Thymus (tissue), 11 donors: ENCODE results near the gene TBCC. TPM values are rescaled to one million over a fixed set of nuclear protein-coding genes. Genes with fewer than 3 reads are reported as not detected.
"Not testable (repeated sequence)": the region's sequence is repeated elsewhere in the genome, so short reads cannot be mapped to it uniquely, and the experiment has no call there.

Source experiments
- DNase-seq, 9 donors: peaks; one replicate each; pipeline ENCODE4 v3.0.0-alpha.2; 2013; ENCODE audit warnings: low spot score in 9 of 9, low read depth in 6 of 9, missing footprints in 1 of 9
- H3K27ac ChIP-seq, 2 donors: one replicate each; pipeline ENCODE4 v1.5.1; 2013; ENCODE audit warnings: control low read depth in 1 of 2, low read depth in 1 of 2, low read length in 1 of 2, mild to moderate bottlenecking in 1 of 2, moderate library complexity in 1 of 2
- H3K27me3 ChIP-seq, 2 donors: one replicate each; pipeline ENCODE4 v1.5.1; 2013; ENCODE audit warnings: low read length in 1 of 2; ENCODE audit not compliant: control insufficient read depth in 2 of 2, insufficient read depth in 1 of 2
- H3K36me3 ChIP-seq, 2 donors: one replicate each; pipeline ENCODE4 v1.5.1; 2013; ENCODE audit warnings: low read length in 1 of 2, mild to moderate bottlenecking in 1 of 2, moderate library complexity in 1 of 2; ENCODE audit not compliant: control insufficient read depth in 2 of 2, insufficient read depth in 2 of 2
- H3K4me1 ChIP-seq, 2 donors: one replicate each; pipeline ENCODE4 v1.5.1; 2013; ENCODE audit warnings: low read length in 2 of 2; ENCODE audit not compliant: control insufficient read depth in 2 of 2, insufficient read depth in 2 of 2
- H3K4me3 ChIP-seq, 2 donors: one replicate each; pipeline ENCODE4 v1.5.1; 2013; ENCODE audit warnings: low read length in 2 of 2, control low read depth in 1 of 2, mild to moderate bottlenecking in 1 of 2
- H3K9me3 ChIP-seq, 2 donors: one replicate each; pipeline ENCODE4 v1.5.1; 2013; ENCODE audit warnings: low read length in 1 of 2, mild to moderate bottlenecking in 1 of 2; ENCODE audit not compliant: control insufficient read depth in 2 of 2, insufficient read depth in 1 of 2
- WGBS: extraction: QIAGEN DNeasy Blood & Tissue Kit; methylation state at CpG from one replicate; pipeline ENCODE4 v1.1.7; 2013; 5-methylcytosine and 5-hydroxymethylcytosine counted together
- polyA plus RNA-seq: library from polyadenylated mRNA; stranded (reverse); fragments of 200-250 nt; gene quantifications from one replicate; pipeline ENCODE4 v1.2.3, GENCODE V29; 2013
- total RNA-seq: library from RNA; stranded (reverse); fragments of 120-200 nt; gene quantifications from one replicate; pipeline ENCODE4 v1.2.4, GENCODE V29; 2013
- donor health status: healthy.

Gene TBCC
- total and polyA plus RNA-seq, 2 donors, result 31.2 to 64.5 TPM

DNA sequence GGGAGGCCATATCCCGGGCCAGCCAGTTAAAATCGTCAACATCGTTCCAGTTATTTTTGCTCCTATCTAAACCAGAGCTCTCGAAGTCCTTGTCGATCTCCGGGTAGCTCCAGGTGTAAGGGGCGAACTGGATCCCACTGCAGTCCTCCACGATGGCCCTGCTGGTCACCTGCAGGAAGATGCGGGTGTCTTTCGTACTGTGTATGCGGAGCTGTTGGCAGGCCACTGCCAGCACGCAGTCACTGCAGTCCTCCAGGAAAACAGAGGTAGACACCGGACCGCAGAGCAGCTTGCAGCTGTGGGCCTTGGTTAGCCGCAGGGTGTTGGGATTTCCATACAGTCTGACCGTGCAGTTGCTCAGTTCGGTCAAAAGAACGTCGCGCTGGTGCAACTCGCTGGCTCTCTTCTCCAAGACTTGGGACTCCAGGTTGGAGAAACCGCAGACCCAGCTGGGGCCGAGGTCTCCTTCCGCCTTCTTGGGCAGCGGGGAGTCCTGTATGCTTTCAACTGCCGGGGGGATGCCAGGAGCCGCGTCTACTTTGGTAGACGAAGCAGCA lies 742 bp downstream of the TBCC start:
- H3K27me3 ChIP-seq, result no peaks in the 10 kb centered on the region
- no peaks in the 10 kb centered on the region for H3K36me3 ChIP-seq
- H3K9me3 ChIP-seq, result peaks cover 0 to 7% of the 10 kb centered on the region in 2 donors
- peak overlapping the region; percentile 92 to 95 for H3K27ac ChIP-seq
- DNase-seq, result peak in 5 of 9 donors; percentile 11 to 65 (median 38)
- peak overlapping the region; percentile 76 for H3K4me3 ChIP-seq
- H3K4me1 ChIP-seq, result peaks cover 12 to 21% of the 10 kb centered on the region in 2 donors
- WGBS, result 3% methylated on average over 29 of the region's 29 CpGs

GRCh38 chr6:42744351-42744893 lies 1.5 kb downstream of the TBCC start:
- peaks cover 0 to 6% of the 10 kb centered on the region in 2 donors for H3K9me3 ChIP-seq
- H3K27me3 ChIP-seq, result no peaks in the 10 kb centered on the region
- H3K4me1 ChIP-seq, result peaks cover 12 to 21% of the 10 kb centered on the region in 2 donors
- H3K4me3 ChIP-seq, result peak overlapping the region; percentile 76
- WGBS, result 89% methylated on average over 21 of the region's 21 CpGs
- H3K27ac ChIP-seq, result no peak overlapping the region
- no peak for DNase-seq
- no peaks in the 10 kb centered on the region for H3K36me3 ChIP-seq

DNA sequence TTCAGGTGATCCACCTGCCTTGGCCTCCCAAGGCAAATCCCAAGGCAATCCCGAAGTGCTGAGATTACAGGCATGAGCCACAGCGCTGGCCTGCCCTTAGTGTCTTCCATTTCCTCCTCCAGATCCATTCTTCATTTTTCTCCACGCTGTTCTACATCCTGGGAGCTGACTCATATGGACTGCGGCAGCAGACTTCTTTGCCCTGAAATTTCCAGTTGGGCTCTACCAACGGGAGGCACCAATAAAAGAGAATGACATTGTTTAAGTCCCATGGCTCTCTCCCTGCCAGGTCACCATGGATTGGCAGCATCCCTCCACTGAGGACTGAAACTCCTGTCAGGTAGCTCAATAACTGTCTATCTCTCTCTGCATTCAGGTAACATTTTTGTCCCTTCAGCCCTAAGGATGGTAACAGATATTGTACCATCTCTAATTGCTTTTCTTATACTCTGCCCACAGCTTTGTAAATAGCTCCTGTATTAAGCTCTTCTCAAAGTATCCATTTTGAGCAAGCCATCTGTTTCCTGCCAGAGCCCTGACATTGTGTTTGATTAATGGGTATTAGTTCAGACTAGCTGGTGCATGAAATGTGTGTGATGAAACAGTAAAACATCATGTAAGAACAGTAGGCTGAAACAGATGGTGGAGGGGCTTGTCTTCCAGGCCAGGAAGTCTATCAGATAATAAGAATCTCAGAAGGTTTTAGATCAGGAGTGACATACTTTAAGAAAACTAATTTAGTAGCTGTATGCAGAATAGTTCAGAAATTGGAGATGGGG lies 3.6 kb downstream of the TBCC start:
- WGBS, result 82% methylated on average over 5 of the region's 5 CpGs

GRCh38 chr6:42740725-42741124 lies 5.2 kb downstream of the TBCC start:
- Histone ChIP-seq H3K4me3 (no peak overlapping the region), H3K36me3 (no peaks in the 10 kb centered on the region), H3K9me3 (peaks cover 0 to 6% of the 10 kb centered on the region in 2 donors), H3K4me1 (peaks cover 10 to 12% of the 10 kb centered on the region in 2 donors), H3K27ac (no peak overlapping the region), H3K27me3 (no peaks in the 10 kb centered on the region)
- WGBS, result 89% methylated on average over 3 of the region's 3 CpGs
- no peak for DNase-seq

More for the DNA sequence above, 3.6 kb downstream of the TBCC start:
- DNase-seq, result peak in 1 of 9 donors; percentile 14
- no peaks in the 10 kb centered on the region for H3K36me3 ChIP-seq
- H3K27me3 ChIP-seq, result no peaks in the 10 kb centered on the region
- peaks cover 0 to 6% of the 10 kb centered on the region in 2 donors for H3K9me3 ChIP-seq
- H3K4me3 ChIP-seq, result no peak overlapping the region
- H3K4me1 ChIP-seq, result peaks cover 10 to 12% of the 10 kb centered on the region in 2 donors
- H3K27ac ChIP-seq, result no peak overlapping the region

GRCh38 chr6:42735976-42736375 lies 9.9 kb downstream of the TBCC start:
- H3K36me3 ChIP-seq, result no peaks in the 10 kb centered on the region
- H3K4me1 ChIP-seq, result no peaks in the 10 kb centered on the region
- H3K4me3 ChIP-seq, result no peak overlapping the region
- WGBS, result over 99% methylated on average over 3 of the region's 3 CpGs
- no peak overlapping the region for H3K27ac ChIP-seq
- peaks cover 0 to 9% of the 10 kb centered on the region in 2 donors for H3K9me3 ChIP-seq
- no peaks in the 10 kb centered on the region for H3K27me3 ChIP-seq
- no peak for DNase-seq

DNA sequence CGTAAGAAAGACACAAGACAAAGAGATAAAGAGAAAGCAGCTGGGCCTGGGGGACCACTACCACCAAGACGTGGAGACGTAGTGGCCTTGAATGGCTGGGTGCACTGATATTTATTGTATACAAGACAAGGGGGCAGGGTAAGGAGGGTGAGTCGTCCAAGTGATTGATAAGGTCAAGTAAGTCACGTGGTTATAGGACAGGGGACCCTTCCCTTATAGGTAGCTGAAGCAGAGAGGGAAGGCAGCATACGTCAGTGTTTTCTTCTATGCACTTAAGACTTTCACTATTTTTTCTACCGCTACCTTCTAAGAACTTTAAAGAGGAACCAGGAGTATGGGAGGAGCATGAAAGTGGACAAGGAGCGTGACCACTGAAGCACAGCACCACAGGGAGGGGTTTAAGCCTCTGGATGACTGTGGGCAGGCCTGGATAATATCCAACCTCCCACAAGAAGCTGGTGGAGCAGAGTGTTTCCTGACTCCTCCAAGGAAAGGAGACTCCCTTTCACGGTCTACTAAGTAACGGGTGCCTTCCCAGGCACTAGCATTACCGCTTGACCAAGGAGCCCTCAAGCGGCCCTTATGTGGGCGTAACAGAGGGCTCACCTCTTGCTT lies 11.9 kb downstream of the TBCC start:
- 95% methylated on average over 13 of the region's 13 CpGs for WGBS
- not testable (repeated sequence) for DNase-seq, H3K27ac ChIP-seq, H3K9me3 ChIP-seq, H3K36me3 ChIP-seq, H3K4me3 ChIP-seq, H3K4me1 ChIP-seq, H3K27me3 ChIP-seq

GRCh38 chr6:42729731-42730130 lies 16.2 kb downstream of the TBCC start:
- no peaks in the 10 kb centered on the region for H3K36me3 ChIP-seq
- peaks cover 0 to 9% of the 10 kb centered on the region in 2 donors for H3K9me3 ChIP-seq
- H3K4me1 ChIP-seq, result peaks cover 2 to 12% of the 10 kb centered on the region in 2 donors
- no peak overlapping the region for H3K4me3 ChIP-seq
- 63% methylated on average over 3 of the region's 3 CpGs for WGBS
- no peak overlapping the region for H3K27ac ChIP-seq
- H3K27me3 ChIP-seq, result peaks cover 0 to 7% of the 10 kb centered on the region in 2 donors
- DNase-seq, result no peak

DNA sequence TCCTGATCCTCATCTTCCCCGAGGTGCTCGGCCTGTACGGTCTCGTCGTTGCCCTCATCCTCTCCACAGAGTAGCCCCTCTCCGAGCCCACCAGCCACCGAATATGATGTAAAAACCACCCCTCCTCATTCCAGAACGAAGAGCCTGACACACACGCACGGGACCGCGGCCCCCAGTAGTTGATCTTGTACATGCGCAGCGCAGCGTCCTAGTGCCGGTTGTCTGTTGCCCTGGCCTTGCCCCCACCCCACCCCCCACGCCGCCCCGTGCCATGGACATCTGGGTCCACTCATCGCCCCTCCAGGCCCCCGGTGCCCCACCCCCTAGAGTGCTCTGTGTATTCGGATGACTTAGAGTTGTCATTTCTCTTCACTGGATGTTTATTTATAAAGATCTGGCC lies 18.3 kb downstream of the TBCC start:
- H3K4me3 ChIP-seq, result peak overlapping the region in 1 of 2 donors; percentile 67
- WGBS, result 96% methylated on average over 22 of the region's 22 CpGs
- no peaks in the 10 kb centered on the region for H3K36me3 ChIP-seq
- H3K27ac ChIP-seq, result no peak overlapping the region
- DNase-seq, result no peak
- H3K27me3 ChIP-seq, result peaks cover 0 to 7% of the 10 kb centered on the region in 2 donors
- H3K9me3 ChIP-seq, result peaks cover 0 to 8% of the 10 kb centered on the region in 2 donors
- H3K4me1 ChIP-seq, result peaks cover 2 to 12% of the 10 kb centered on the region in 2 donors
